ENCODE results near the gene RPTOR. TPM values are rescaled to one million over a fixed set of nuclear protein-coding genes. Genes with fewer than 3 reads are reported as not detected.
"Not testable (repeated sequence)": the region's sequence is repeated elsewhere in the genome, so short reads cannot be mapped to it uniquely, and the experiment has no call there.

Gene RPTOR
- total RNA-seq, 1 donor from 2014 or later = 32.0 TPM

GRCh38 chr17:80761110-80761871 lies 216.7 kb downstream of the RPTOR start:
- Histone ChIP-seq H3K4me3 (ENCODE audit: insufficient read depth, low read depth, low read length) (peak overlapping the region; percentile 24), H3K4me2 (ENCODE audit: low read length) (peak overlapping the region; percentile 75), H3K4me1 (ENCODE audit: insufficient read depth, low read length) (peaks cover 17% of the 10 kb centered on the region), H3K27me3 (ENCODE audit: insufficient read depth, low read length) (no peaks in the 10 kb centered on the region), H3K27ac (ENCODE audit: low read depth, low read length) (peak overlapping the region; percentile 73), H2AFZ (ENCODE audit: low read depth, low read length) (peak overlapping the region; percentile 18), H3K79me2 (ENCODE audit: insufficient read depth, low read length) (no peaks in the 10 kb centered on the region), H3K36me3 (ENCODE audit: insufficient read depth, low read length) (no peaks in the 10 kb centered on the region), H3K9ac (ENCODE audit: low read length) (peak overlapping the region; percentile 50), H4K20me1 (ENCODE audit: insufficient read depth, low read length) (no peaks in the 10 kb centered on the region), H3K9me3 (ENCODE audit: insufficient read depth, low read depth, low read length) (no peaks in the 10 kb centered on the region)
- Mint-ChIP-seq H3K9me3 (ENCODE audit: unreplicated experiment) (no peaks in the 10 kb centered on the region), H3K27me3 (ENCODE audit: low read depth, unreplicated experiment) (no peaks in the 10 kb centered on the region), H3K4me1 (ENCODE audit: low read depth, unreplicated experiment) (peaks cover 38% of the 10 kb centered on the region), H3K27ac (ENCODE audit: unreplicated experiment) (peak overlapping the region; percentile 95), H3K36me3 (ENCODE audit: low read depth, unreplicated experiment) (peaks cover 15% of the 10 kb centered on the region), H3K4me3 (ENCODE audit: unreplicated experiment) (peak overlapping the region; percentile 57)
- TF ChIP-seq, protein P1, sequence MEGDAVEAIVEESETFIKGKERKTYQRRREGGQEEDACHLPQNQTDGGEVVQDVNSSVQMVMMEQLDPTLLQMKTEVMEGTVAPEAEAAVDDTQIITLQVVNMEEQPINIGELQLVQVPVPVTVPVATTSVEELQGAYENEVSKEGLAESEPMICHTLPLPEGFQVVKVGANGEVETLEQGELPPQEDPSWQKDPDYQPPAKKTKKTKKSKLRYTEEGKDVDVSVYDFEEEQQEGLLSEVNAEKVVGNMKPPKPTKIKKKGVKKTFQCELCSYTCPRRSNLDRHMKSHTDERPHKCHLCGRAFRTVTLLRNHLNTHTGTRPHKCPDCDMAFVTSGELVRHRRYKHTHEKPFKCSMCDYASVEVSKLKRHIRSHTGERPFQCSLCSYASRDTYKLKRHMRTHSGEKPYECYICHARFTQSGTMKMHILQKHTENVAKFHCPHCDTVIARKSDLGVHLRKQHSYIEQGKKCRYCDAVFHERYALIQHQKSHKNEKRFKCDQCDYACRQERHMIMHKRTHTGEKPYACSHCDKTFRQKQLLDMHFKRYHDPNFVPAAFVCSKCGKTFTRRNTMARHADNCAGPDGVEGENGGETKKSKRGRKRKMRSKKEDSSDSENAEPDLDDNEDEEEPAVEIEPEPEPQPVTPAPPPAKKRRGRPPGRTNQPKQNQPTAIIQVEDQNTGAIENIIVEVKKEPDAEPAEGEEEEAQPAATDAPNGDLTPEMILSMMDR (IDR thresholded peaks at IDR 0.05; ENCODE audit: insufficient read depth, low read depth, low read length) = no peak
- no peak for TF ChIP-seq EZH2 (IDR thresholded peaks at IDR 0.05; ENCODE audit: insufficient read depth, low read length)
- FAIRE-seq (peak; percentile 88), DNase-seq (ENCODE audit: low read depth) (peak; percentile 89)

DNA sequence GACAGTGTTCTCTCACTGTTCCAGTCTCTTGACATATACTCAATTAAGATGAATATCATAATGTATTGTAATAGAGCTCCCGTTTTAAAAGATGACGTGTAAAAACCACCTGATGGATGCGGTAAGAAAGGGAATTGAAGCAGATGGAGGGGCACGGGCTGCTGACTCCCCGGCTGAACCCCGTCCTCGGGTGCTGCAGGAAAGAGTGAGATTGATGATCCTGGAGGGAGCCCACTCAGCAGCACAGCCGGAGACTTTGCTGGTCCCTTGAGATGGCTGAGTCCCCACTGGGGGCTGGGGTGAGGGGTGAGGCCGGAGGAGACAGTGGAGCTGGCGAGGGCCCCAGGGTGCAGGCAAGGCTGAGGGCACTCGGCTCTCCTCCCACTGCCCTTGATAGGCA lies 217.4 kb downstream of the RPTOR start:
- peaks cover 17% of the 10 kb centered on the region for H3K4me1 ChIP-seq (ENCODE audit: insufficient read depth, low read length)
- no peak for DNase-seq (ENCODE audit: low read depth)
- no peaks in the 10 kb centered on the region for H3K79me2 ChIP-seq (ENCODE audit: insufficient read depth, low read length)
- H3K4me3 Mint-ChIP-seq (ENCODE audit: unreplicated experiment) = peak overlapping the region; percentile 57
- H3K27me3 Mint-ChIP-seq (ENCODE audit: low read depth, unreplicated experiment) = no peaks in the 10 kb centered on the region
- H3K4me2 ChIP-seq (ENCODE audit: low read length) = peak overlapping the region; percentile 75
- peak overlapping the region; percentile 73 for H3K27ac ChIP-seq (ENCODE audit: low read depth, low read length)
- peaks cover 16% of the 10 kb centered on the region for H3K36me3 Mint-ChIP-seq (ENCODE audit: low read depth, unreplicated experiment)
- no peaks in the 10 kb centered on the region for H4K20me1 ChIP-seq (ENCODE audit: insufficient read depth, low read length)
- H3K9ac ChIP-seq (ENCODE audit: low read length) = peak overlapping the region; percentile 50
- H3K9me3 ChIP-seq (ENCODE audit: insufficient read depth, low read depth, low read length) = no peaks in the 10 kb centered on the region
- peak overlapping the region; percentile 95 for H3K27ac Mint-ChIP-seq (ENCODE audit: unreplicated experiment)
- H3K4me3 ChIP-seq (ENCODE audit: insufficient read depth, low read depth, low read length) = no peak overlapping the region
- H3K36me3 ChIP-seq (ENCODE audit: insufficient read depth, low read length) = no peaks in the 10 kb centered on the region
- H3K9me3 Mint-ChIP-seq (ENCODE audit: unreplicated experiment) = no peaks in the 10 kb centered on the region
- no peak for FAIRE-seq
- H2AFZ ChIP-seq (ENCODE audit: low read depth, low read length) = no peak overlapping the region
- no peaks in the 10 kb centered on the region for H3K27me3 ChIP-seq (ENCODE audit: insufficient read depth, low read length)
- TF ChIP-seq EZH2 (IDR thresholded peaks at IDR 0.05; ENCODE audit: insufficient read depth, low read length) = no peak
- TF ChIP-seq, protein P1 (IDR thresholded peaks at IDR 0.05; ENCODE audit: insufficient read depth, low read depth, low read length) = no peak
- H3K4me1 Mint-ChIP-seq (ENCODE audit: low read depth, unreplicated experiment) = peaks cover 38% of the 10 kb centered on the region

DNA sequence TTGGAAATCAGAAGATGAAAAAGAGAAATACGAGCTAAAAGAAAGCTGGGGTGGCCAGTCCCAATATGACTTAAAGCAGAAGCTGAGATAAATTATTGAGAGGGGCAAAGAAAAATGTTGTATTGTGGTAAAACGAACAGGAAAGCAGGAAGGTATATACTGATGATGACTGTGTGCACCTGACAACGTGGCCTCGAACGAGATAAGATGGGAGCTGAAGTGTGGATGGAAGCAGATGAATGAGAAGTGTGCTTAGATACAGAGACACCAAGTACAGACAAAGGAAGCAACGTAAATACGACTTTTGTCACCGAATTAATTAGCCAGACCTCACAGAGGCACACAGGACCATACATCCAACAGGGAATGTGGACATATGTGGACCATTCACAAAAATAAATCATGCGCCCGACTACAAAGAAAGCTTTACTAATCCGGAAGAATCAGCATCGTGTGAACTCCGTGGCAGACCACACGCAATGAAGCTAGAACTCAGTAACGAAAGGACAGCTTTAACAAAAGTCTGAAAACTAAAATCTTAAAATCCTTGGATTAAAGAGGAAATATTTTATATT lies 218.7 kb downstream of the RPTOR start:
- Mint-ChIP-seq H3K4me1 (ENCODE audit: low read depth, unreplicated experiment) (peaks cover 38% of the 10 kb centered on the region), H3K36me3 (ENCODE audit: low read depth, unreplicated experiment) (peaks cover 8% of the 10 kb centered on the region), H3K27ac (ENCODE audit: unreplicated experiment) (no peak overlapping the region), H3K9me3 (ENCODE audit: unreplicated experiment) (no peaks in the 10 kb centered on the region), H3K4me3 (ENCODE audit: unreplicated experiment) (no peak overlapping the region), H3K27me3 (ENCODE audit: low read depth, unreplicated experiment) (no peaks in the 10 kb centered on the region)
- Histone ChIP-seq H3K9ac (ENCODE audit: low read length) (no peak overlapping the region), H3K4me1 (ENCODE audit: insufficient read depth, low read length) (peaks cover 17% of the 10 kb centered on the region), H2AFZ (ENCODE audit: low read depth, low read length) (no peak overlapping the region), H3K4me2 (ENCODE audit: low read length) (no peak overlapping the region), H3K27me3 (ENCODE audit: insufficient read depth, low read length) (no peaks in the 10 kb centered on the region), H3K27ac (ENCODE audit: low read depth, low read length) (no peak overlapping the region), H3K4me3 (ENCODE audit: insufficient read depth, low read depth, low read length) (no peak overlapping the region), H3K36me3 (ENCODE audit: insufficient read depth, low read length) (no peaks in the 10 kb centered on the region), H3K79me2 (ENCODE audit: insufficient read depth, low read length) (no peaks in the 10 kb centered on the region), H4K20me1 (ENCODE audit: insufficient read depth, low read length) (no peaks in the 10 kb centered on the region), H3K9me3 (ENCODE audit: insufficient read depth, low read depth, low read length) (no peaks in the 10 kb centered on the region)
- no peak for TF ChIP-seq EZH2 (IDR thresholded peaks at IDR 0.05; ENCODE audit: insufficient read depth, low read length)
- TF ChIP-seq, protein P1 (IDR thresholded peaks at IDR 0.05; ENCODE audit: insufficient read depth, low read depth, low read length) = no peak
- DNase-seq (ENCODE audit: low read depth) (no peak), FAIRE-seq (no peak)

DNA sequence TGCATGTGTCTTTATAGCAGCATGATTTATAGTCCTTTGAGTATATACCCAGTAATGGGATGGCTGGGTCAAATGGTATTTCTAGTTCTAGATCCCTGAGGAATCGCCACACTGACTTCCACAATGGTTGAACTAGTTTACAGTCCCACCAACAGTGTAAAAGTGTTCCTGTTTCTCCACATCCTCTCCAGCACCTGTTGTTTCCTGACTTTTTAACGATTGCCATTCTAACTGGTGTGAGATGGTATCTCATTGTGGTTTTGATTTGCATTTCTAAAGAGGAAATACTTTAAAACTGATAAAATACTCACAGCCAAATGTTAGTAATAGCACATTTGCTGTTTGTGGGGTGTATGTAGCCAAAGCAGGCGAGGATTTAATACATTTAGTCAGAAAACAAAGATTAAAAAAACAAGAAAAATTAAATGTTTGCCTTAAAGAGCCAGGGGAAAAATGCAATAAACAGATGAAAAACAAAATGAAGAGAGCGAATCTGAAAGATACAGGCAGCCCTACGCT lies 220.0 kb downstream of the RPTOR start:
- H3K27ac ChIP-seq (ENCODE audit: low read depth, low read length); DNase-seq (ENCODE audit: low read depth); H3K36me3 ChIP-seq (ENCODE audit: insufficient read depth, low read length); H2AFZ ChIP-seq (ENCODE audit: low read depth, low read length); H3K4me3 ChIP-seq (ENCODE audit: insufficient read depth, low read depth, low read length); H3K9me3 ChIP-seq (ENCODE audit: insufficient read depth, low read depth, low read length); H3K27me3 ChIP-seq (ENCODE audit: insufficient read depth, low read length); FAIRE-seq; H3K27me3 Mint-ChIP-seq (ENCODE audit: low read depth, unreplicated experiment); H3K27ac Mint-ChIP-seq (ENCODE audit: unreplicated experiment); H3K9me3 Mint-ChIP-seq (ENCODE audit: unreplicated experiment); H3K4me3 Mint-ChIP-seq (ENCODE audit: unreplicated experiment); H3K4me2 ChIP-seq (ENCODE audit: low read length); H3K9ac ChIP-seq (ENCODE audit: low read length); H3K36me3 Mint-ChIP-seq (ENCODE audit: low read depth, unreplicated experiment); H3K79me2 ChIP-seq (ENCODE audit: insufficient read depth, low read length); H4K20me1 ChIP-seq (ENCODE audit: insufficient read depth, low read length): not testable (repeated sequence)
- peaks cover 31% of the 10 kb centered on the region for H3K4me1 Mint-ChIP-seq (ENCODE audit: low read depth, unreplicated experiment)
- peaks cover 17% of the 10 kb centered on the region for H3K4me1 ChIP-seq (ENCODE audit: insufficient read depth, low read length)
